ENCODE data around the gene SOX6.

SOX6 gene

GRCh38 chr11:16352707-16353106, 3.6 kb downstream of the SOX6 start:
- Mint-ChIP-seq H3K4me1 (no peaks in the 10 kb centered on the region), H3K9me3 (no peaks in the 10 kb centered on the region)
- no peak for DNase-seq

DNA sequence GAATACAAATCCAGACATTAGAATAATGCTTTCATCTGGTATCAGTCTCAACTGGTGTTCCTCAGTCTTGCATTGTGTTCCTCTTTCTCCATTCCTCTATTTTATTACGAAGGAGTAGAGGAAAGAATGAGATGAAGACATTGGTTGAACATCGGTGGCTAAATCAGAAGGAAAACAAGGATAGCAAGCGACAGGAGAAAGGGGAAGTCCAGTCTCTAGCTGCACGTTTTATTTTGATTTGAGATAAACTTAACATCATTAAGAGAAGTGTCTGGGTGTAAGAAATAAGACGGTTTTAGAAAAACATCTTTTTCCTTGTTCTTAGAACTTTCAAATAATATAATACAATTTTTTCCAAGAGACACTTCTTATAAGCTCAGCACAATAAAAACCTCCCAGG, 6.2 kb downstream of the SOX6 start:
- Mint-ChIP-seq H3K4me1 (no peaks in the 10 kb centered on the region), H3K36me3 (ENCODE audit: low read depth) (no peaks in the 10 kb centered on the region), H3K4me3 (no peak overlapping the region), H3K9me3 (no peaks in the 10 kb centered on the region), H3K27ac (no peak overlapping the region), H3K27me3 (no peaks in the 10 kb centered on the region)
- DNase-seq (no peak), ATAC-seq (no peak)

More at GRCh38 chr11:16352707-16353106, 3.6 kb downstream of the SOX6 start:
- Mint-ChIP-seq H3K27ac (no peak overlapping the region), H3K36me3 (ENCODE audit: low read depth) (no peaks in the 10 kb centered on the region), H3K27me3 (no peaks in the 10 kb centered on the region), H3K4me3 (no peak overlapping the region)
- ATAC-seq, result no peak

DNA sequence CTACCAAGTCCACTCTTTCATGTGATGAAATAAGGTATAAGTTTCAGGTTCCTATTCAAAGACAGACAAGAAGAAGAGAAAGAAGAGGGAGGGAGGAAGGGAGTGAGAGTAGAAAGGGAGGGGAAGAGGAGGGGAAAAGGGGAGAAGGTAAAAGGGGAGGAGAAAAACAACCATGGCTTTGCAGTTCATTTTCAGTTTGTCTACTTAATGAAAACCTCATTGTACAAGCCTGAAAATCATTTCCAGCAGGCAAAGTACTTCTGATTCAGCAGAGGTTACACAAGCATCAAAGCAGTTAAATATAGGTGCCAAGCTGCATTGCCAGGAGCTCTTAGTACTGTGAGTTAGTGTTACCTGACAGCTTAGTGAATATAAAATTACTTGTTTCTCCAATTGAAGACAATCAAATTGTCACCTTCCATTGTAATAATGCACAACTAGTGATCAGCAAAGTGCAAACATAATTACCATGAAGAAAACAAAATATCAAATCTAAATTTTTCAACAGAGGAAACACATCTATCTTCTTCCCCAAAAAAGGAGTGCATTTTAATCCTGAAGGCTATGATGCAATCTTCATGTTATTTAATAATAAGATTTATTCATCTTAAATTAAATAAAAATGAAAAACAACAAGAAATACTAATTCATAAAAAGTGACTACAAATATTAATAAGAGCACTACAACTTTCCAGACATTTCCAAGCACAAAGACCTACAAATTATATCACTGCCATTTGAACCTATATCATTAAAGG, 8.2 kb downstream of the SOX6 start:
- Mint-ChIP-seq H3K9me3 (no peaks in the 10 kb centered on the region), H3K4me3 (no peak overlapping the region), H3K27me3 (no peaks in the 10 kb centered on the region), H3K4me1 (no peaks in the 10 kb centered on the region), H3K27ac (no peak overlapping the region), H3K36me3 (ENCODE audit: low read depth) (no peaks in the 10 kb centered on the region)
- no peak for DNase-seq
- ATAC-seq, result no peak

DNA sequence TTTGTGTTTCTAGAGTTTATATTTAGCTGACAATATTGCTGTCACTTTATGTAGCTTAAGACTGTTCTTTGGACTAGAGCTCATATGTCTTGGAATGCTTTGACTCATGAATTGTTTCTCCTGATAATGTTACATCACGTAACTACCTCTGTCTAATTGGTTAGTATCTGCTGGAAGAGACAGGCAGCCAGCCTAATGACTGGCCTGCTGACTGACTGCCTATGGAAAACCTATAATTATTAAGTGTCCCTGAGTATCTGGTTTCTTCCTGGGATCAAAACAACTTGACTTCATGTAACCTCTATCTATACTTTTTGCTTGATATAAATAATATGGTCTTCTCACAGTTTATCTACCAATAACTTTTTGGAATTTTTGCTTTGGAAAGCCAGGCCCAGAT, 9.4 kb downstream of the SOX6 start:
- Mint-ChIP-seq H3K4me1 (no peaks in the 10 kb centered on the region), H3K36me3 (ENCODE audit: low read depth) (no peaks in the 10 kb centered on the region), H3K9me3 (no peaks in the 10 kb centered on the region), H3K4me3 (no peak overlapping the region), H3K27me3 (no peaks in the 10 kb centered on the region), H3K27ac (no peak overlapping the region)
- ATAC-seq (no peak), DNase-seq (no peak)

GRCh38 chr11:16341853-16342252, 14.5 kb downstream of the SOX6 start:
- ATAC-seq, result no peak
- Mint-ChIP-seq H3K27me3 (no peaks in the 10 kb centered on the region), H3K4me3 (no peak overlapping the region), H3K36me3 (ENCODE audit: low read depth) (no peaks in the 10 kb centered on the region), H3K27ac (no peak overlapping the region), H3K4me1 (no peaks in the 10 kb centered on the region), H3K9me3 (no peaks in the 10 kb centered on the region)
- no peak for DNase-seq

GRCh38 chr11:16338393-16338792, 18.0 kb downstream of the SOX6 start:
- no peak for DNase-seq
- no peak overlapping the region for H3K4me3 Mint-ChIP-seq
- no peaks in the 10 kb centered on the region for H3K36me3 Mint-ChIP-seq (ENCODE audit: low read depth)
- no peaks in the 10 kb centered on the region for H3K27me3 Mint-ChIP-seq
- ATAC-seq, result no peak
- no peaks in the 10 kb centered on the region for H3K4me1 Mint-ChIP-seq
- H3K27ac Mint-ChIP-seq, result no peak overlapping the region
- H3K9me3 Mint-ChIP-seq, result no peaks in the 10 kb centered on the region

- no peak for DNase-seq
- Mint-ChIP-seq H3K4me1 (no peaks in the 10 kb centered on the region), H3K36me3 (ENCODE audit: low read depth) (no peaks in the 10 kb centered on the region), H3K27ac (no peak overlapping the region), H3K9me3 (no peaks in the 10 kb centered on the region), H3K27me3 (no peaks in the 10 kb centered on the region), H3K4me3 (no peak overlapping the region)
- no peak for ATAC-seq
Observed at GRCh38 chr11:16337421-16338213, 18.7 kb downstream of the SOX6 start.

DNA sequence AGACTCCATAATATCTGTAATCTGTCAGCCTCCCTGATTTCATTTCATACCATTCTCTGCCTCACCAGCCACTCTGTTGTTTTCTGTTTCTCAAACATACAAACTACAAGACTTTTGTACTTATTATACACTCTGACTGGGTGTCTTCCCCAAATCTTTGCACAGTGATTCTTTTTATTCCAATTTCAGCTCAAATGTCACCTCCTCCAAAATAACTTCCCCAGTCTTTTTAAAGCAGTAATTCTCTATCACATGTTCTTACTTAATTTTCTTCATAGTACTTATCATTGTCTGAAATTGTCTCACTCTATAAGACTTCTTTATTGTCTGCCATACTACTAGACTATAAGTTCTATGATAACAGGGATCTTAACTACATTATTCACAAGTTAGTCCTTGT, 19.6 kb downstream of the SOX6 start:
- no peak overlapping the region for H3K27ac Mint-ChIP-seq
- ATAC-seq, result no peak
- no peaks in the 10 kb centered on the region for H3K4me1 Mint-ChIP-seq
- no peak for DNase-seq
- no peaks in the 10 kb centered on the region for H3K27me3 Mint-ChIP-seq
- H3K36me3 Mint-ChIP-seq (ENCODE audit: low read depth), result no peaks in the 10 kb centered on the region
- H3K4me3 Mint-ChIP-seq, result no peak overlapping the region
- H3K9me3 Mint-ChIP-seq, result no peaks in the 10 kb centered on the region

DNA sequence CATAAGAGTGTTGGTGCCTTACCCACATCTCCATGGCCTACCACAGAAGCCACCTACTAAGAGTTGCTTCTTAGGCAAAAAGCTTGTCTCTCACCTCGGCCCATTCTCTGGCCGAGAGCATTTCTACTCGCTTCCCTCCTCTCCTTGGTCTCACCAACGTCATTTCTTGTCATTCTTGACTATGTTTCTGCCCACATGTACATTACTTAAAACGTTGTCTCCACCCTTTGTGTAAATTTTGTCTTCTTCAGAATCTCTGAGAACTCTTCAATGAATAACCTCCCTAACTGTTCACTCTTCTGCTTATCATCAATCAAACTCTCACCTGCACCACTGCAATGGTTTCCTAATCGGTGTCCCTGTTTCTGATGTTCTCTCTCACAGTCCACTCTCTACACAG, 20.1 kb downstream of the SOX6 start:
- H3K4me3 Mint-ChIP-seq, result no peak overlapping the region
- H3K4me1 Mint-ChIP-seq, result no peaks in the 10 kb centered on the region
- H3K27ac Mint-ChIP-seq, result no peak overlapping the region
- no peaks in the 10 kb centered on the region for H3K9me3 Mint-ChIP-seq
- ATAC-seq (no peak), DNase-seq (no peak)
- H3K36me3 Mint-ChIP-seq (ENCODE audit: low read depth), result no peaks in the 10 kb centered on the region
- H3K27me3 Mint-ChIP-seq, result no peaks in the 10 kb centered on the region

GRCh38 chr11:16335236-16335962, 20.9 kb downstream of the SOX6 start:
- Mint-ChIP-seq H3K27me3 (no peaks in the 10 kb centered on the region), H3K36me3 (ENCODE audit: low read depth) (no peaks in the 10 kb centered on the region), H3K27ac (no peak overlapping the region), H3K4me3 (no peak overlapping the region), H3K9me3 (no peaks in the 10 kb centered on the region), H3K4me1 (no peaks in the 10 kb centered on the region)
- no peak for DNase-seq
- no peak for ATAC-seq

DNA sequence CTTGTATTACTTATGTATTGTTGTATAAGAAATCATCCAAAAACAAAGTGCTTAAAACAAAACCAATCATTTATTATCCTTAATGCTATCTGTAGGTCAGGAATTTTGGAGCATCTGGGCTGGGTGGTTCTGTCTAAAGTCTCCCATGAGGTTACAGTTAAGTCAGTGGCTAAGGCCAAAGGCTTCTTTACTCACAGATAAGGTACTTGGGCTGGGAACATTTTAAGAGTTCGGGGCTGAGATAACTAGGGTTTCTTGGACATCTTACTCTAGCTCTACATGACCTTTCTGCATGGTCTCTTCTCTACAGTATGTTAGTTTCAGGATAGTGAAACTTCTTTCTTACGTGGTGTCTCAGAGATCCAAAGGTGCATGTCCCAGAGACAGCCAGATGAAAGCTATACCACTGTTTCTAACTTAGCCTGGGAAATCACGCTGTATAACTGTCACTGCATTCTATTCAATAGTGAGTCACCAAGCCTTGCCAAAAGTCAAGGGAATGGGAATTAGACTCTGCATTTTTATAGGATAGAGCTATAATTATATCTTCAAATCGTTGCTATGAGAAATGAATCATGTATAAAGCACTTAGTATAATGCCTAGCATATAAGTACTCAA, 29.6 kb downstream of the SOX6 start:
- no peak for DNase-seq
- Mint-ChIP-seq H3K27me3 (no peaks in the 10 kb centered on the region), H3K27ac (no peak overlapping the region), H3K9me3 (peaks cover 4% of the 10 kb centered on the region), H3K4me3 (no peak overlapping the region), H3K4me1 (no peaks in the 10 kb centered on the region), H3K36me3 (ENCODE audit: low read depth) (no peaks in the 10 kb centered on the region)
- no peak for ATAC-seq

DNA sequence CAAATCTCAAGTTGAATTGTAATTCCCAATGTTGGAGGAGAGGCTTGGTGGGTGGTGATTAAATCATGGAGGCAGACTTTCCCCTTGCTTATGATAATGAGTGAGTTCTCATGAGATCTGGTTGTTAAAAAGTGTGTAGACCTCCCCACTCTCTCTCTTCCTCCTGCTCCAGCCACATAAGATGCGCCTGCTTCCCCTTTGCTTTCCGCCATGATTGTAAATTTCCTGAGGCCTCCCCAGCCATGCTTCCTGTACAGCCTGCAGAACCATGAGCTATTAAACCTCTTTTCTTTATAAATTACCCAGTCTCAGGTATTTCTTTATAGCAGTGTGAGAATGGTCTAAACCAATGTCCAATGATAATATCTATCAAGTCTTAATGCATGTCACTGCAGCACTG, 34.2 kb downstream of the SOX6 start:
- DNase-seq (no peak), ATAC-seq (no peak)
- Mint-ChIP-seq H3K4me3 (no peak overlapping the region), H3K27me3 (no peaks in the 10 kb centered on the region), H3K27ac (no peak overlapping the region), H3K4me1 (no peaks in the 10 kb centered on the region), H3K36me3 (ENCODE audit: low read depth) (no peaks in the 10 kb centered on the region), H3K9me3 (peaks cover 4% of the 10 kb centered on the region)

DNA sequence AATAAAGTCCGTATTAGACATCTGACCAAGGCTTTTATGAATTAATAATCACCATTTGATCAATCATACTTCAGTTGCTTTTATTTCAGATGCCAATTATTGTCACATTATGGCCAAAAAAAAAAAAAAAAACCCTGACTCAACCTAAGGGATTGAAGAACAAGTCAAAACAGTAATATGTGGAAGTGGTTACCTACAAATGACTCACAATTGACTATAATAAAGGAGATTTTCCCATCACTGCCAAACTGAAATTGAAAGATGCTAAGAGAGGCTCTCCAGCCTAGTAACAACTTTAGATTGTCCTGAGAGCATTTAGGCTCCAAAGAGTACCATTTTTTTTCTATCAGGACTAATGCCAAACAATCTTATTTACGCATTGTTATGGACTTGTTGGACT, 35.2 kb downstream of the SOX6 start:
- no peaks in the 10 kb centered on the region for H3K4me1 Mint-ChIP-seq
- DNase-seq (no peak), ATAC-seq (no peak)
- no peak overlapping the region for H3K27ac Mint-ChIP-seq
- peaks cover 4% of the 10 kb centered on the region for H3K9me3 Mint-ChIP-seq
- no peak overlapping the region for H3K4me3 Mint-ChIP-seq
- H3K27me3 Mint-ChIP-seq, result no peaks in the 10 kb centered on the region
- no peaks in the 10 kb centered on the region for H3K36me3 Mint-ChIP-seq (ENCODE audit: low read depth)

- ATAC-seq, result no peak
Observed at GRCh38 chr11:16318320-16318719, 38.0 kb downstream of the SOX6 start.

More at GRCh38 chr11:16318320-16318719, 38.0 kb downstream of the SOX6 start:
- no peaks in the 10 kb centered on the region for H3K36me3 Mint-ChIP-seq (ENCODE audit: low read depth)
- DNase-seq, result no peak
- H3K4me3 Mint-ChIP-seq, result no peak overlapping the region
- H3K27me3 Mint-ChIP-seq, result no peaks in the 10 kb centered on the region
- peaks cover 4% of the 10 kb centered on the region for H3K9me3 Mint-ChIP-seq
- no peak overlapping the region for H3K27ac Mint-ChIP-seq
- H3K4me1 Mint-ChIP-seq, result no peaks in the 10 kb centered on the region

Measured in activated naive CD8-positive, alpha-beta T cell treated with anti-CD3 and anti-CD28 coated beads, Interleukin-2, amount 50 U/mL, for 24 hours (primary cell).